ENCODE data around the gene ZBTB9.

DNA sequence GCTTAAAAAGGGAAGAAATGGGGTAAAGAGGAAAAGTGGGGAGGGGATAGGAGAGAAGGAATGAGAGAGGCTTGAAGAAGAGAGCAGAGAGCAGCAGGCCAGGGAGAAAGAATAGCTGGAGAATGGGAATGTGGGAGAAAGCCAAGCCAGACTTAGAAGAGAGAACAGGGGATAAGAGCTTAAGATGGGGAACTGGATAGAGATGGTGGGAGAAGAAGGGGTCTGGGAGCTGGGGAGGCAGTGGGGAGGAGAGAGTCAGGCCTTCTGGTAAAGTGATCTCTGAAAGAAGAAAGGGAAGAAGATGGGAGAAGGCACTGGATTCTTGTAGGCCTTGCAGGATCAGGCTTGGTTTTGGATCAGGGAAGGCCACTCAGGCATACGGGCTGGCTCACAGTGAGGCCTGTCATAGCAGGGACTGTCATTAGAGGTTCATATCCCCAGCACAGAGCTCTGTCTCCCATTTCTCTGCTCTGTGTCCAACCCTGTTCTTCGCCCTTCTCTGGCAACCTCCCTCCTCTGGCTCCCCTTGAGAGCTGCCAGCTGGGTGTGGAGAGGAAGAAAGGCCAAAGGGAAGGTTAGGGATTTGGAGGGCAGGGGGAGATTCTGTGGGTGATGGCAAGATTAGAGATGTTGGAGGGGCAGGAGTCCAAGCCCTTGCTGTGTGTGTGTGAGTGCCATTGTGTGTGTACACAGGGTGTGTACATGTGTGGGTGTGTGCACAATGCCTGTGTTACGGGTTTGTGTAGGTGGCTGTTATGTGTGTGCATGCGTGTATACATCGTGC, 25.2 kb upstream of the ZBTB9 start:
- TF ChIP-seq POLR2A (IDR thresholded peaks at IDR 0.05) = no peak
- TF ChIP-seq, protein P1, sequence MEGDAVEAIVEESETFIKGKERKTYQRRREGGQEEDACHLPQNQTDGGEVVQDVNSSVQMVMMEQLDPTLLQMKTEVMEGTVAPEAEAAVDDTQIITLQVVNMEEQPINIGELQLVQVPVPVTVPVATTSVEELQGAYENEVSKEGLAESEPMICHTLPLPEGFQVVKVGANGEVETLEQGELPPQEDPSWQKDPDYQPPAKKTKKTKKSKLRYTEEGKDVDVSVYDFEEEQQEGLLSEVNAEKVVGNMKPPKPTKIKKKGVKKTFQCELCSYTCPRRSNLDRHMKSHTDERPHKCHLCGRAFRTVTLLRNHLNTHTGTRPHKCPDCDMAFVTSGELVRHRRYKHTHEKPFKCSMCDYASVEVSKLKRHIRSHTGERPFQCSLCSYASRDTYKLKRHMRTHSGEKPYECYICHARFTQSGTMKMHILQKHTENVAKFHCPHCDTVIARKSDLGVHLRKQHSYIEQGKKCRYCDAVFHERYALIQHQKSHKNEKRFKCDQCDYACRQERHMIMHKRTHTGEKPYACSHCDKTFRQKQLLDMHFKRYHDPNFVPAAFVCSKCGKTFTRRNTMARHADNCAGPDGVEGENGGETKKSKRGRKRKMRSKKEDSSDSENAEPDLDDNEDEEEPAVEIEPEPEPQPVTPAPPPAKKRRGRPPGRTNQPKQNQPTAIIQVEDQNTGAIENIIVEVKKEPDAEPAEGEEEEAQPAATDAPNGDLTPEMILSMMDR (IDR thresholded peaks at IDR 0.05) = no peak
